AG04450 (cell line): ENCODE data around the gene JPH2. TPM values are rescaled to one million over a fixed set of nuclear protein-coding genes. Genes with fewer than 3 reads are reported as not detected.

Source experiments
- CTCF ChIA-PET: fragments of 300-600, 350-600 bp; formaldehyde crosslinking; extraction: SDS; loops from one replicate; lab custom pipeline; 2022; ENCODE audit warnings: antibody characterized with exemption, inconsistent platforms; lab: Charles Lee
- POLR2A ChIA-PET: fragments of 350-600 bp; formaldehyde crosslinking; extraction: SDS; loops from one replicate; lab custom pipeline; 2021; ENCODE audit warnings: antibody characterized with exemption, inconsistent platforms; lab: Yijun Ruan, JAX
- DNase-seq: peaks from one replicate; pipeline ENCODE4 v3.0.0-alpha.2; 2011; ENCODE audit warnings: low read depth, low spot score
- H3K27ac ChIP-seq: one replicate; pipeline ENCODE4 v1.5.1; 2012; ENCODE audit warnings: low read depth, low read length, control low read depth
- H3K27me3 ChIP-seq: one replicate; pipeline ENCODE4 v1.6.0; 2012; ENCODE audit warnings: low read length; ENCODE audit not compliant: control insufficient read depth, insufficient read depth
- H3K4me3 ChIP-seq: 2 replicates; pipeline ENCODE4 v1.5.1; 2011; ENCODE audit warnings: mild to moderate bottlenecking, low read depth, low read length, control low read depth
- H3K9me3 ChIP-seq: 2 replicates; pipeline ENCODE4 v1.5.1; 2012; ENCODE audit warnings: low read length; ENCODE audit not compliant: control insufficient read depth, insufficient read depth
- CTCF ChIP-seq: IDR thresholded peaks from 2 replicates; pipeline ENCODE4 v1.5.1; 2011; ENCODE audit warnings: low read depth, low read length, control low read depth, inconsistent platforms
- polyA plus RNA-seq: library from polyadenylated mRNA; depleted of rRNA; stranded (reverse); fragments of >200 nt; gene quantifications from 2 replicates; pipeline ENCODE4 v1.2.3, GENCODE V29; 2011

Gene JPH2
- polyA plus RNA-seq, 1 experiment, result 1.3 TPM

GRCh38 chr20:44085616-44086434, 101.2 kb downstream of the JPH2 start:
- H3K4me3 ChIP-seq, result no peak overlapping the region
- CTCF ChIA-PET, result interaction anchor here (0.6 kb wide), 1 partner anchor 594 kb away, joined by 3 read pairs; no protein-coding TSS in a partner anchor
- no peak for TF ChIP-seq CTCF
- H3K27me3 ChIP-seq, result no peaks in the 10 kb centered on the region
- H3K9me3 ChIP-seq, result no peaks in the 10 kb centered on the region; the same call in 1 of the 2 replicates
- DNase-seq, result no peak
- POLR2A ChIA-PET, result no interaction called here
- H3K27ac ChIP-seq, result no peak overlapping the region

DNA sequence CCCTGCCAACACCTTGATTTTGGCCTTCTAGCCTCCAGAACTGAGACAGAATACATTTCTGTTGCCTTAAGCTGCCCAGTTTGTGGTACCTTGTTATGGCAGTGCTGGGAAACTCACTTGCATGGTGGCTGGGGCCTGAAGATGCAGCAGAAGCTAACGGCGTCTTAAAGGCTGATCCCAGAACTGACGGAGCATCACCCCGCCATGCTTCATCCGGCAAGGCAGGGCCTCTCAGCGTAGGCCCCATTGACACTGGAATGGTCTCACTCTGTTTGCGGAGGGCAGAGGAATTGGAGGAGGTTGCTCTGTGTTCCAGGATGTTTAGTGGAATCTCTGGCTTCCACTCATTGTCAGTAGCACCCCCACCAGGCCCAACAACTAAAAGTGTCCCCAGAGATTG, 102.1 kb downstream of the JPH2 start:
- H3K4me3 ChIP-seq, result no peak overlapping the region
- no peaks in the 10 kb centered on the region; the same call in 1 of the 2 replicates for H3K9me3 ChIP-seq
- no peak for DNase-seq
- ChIA-PET CTCF (no interaction called here), POLR2A (no interaction called here)
- no peak overlapping the region for H3K27ac ChIP-seq
- no peaks in the 10 kb centered on the region for H3K27me3 ChIP-seq
- no peak for TF ChIP-seq CTCF

- Histone ChIP-seq H3K27ac (no peak overlapping the region), H3K9me3 (no peaks in the 10 kb centered on the region; the same call in 1 of the 2 replicates), H3K4me3 (no peak overlapping the region), H3K27me3 (no peaks in the 10 kb centered on the region)
- DNase-seq, result no peak
- ChIA-PET CTCF (interaction anchor here (1.6 to 7.6 kb wide), 2 partner anchors 334 to 546 kb away, joined by 4 to 197 read pairs; no protein-coding TSS in a partner anchor), POLR2A (no interaction called here)
- no peak for TF ChIP-seq CTCF
These were observed 102.5 kb downstream of the JPH2 start for GRCh38 chr20:44084439-44084838.

DNA sequence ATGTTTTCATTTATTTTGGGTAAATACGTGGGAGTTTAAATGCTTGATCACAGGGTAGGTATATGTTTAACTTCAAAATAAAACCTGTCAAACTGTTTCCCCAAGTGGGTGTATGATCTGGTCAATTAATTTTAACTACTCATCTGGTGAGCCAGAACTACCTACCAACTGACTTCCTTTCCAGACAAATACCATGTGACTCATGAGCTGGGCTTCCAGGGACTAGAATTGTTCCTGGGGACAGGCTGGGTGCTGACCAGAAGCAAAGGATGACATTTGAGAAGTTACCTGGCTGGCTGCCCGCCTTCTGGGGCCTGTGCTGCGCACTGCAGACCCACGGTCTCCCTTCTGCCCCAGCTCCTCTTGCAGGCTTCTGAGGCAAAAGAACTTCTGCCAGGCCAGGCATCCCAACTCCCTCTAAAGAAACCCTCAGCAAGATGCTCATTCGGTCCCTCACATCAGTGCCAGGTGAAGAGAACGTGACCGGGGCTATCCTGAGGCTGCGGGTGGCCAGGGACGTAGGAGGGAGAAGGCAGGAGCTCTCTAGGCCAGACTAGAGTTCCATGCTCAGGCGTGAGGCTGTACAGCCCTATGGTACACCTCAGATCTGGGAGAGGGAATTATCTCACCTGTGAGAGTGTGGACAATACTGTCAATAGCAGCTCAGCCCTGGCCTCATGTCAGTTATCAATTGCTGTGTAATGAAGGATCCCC, 103.6 kb downstream of the JPH2 start:
- Histone ChIP-seq H3K27me3 (no peaks in the 10 kb centered on the region), H3K27ac (peak overlapping the region; percentile 12), H3K4me3 (no peak overlapping the region), H3K9me3 (no peaks in the 10 kb centered on the region; the same call in 1 of the 2 replicates)
- DNase-seq, result no peak
- no peak for TF ChIP-seq CTCF
- ChIA-PET CTCF (interaction anchor here (0.9 to 7.6 kb wide), 3 partner anchors 107 to 545 kb away, joined by 3 to 197 read pairs (median 4); no protein-coding TSS in a partner anchor), POLR2A (interaction anchor here (0.7 kb wide), 1 partner anchor 292 kb away, joined by 5 read pairs; no protein-coding TSS in a partner anchor)
